HepG2 (cell line): Measurements from ENCODE around the gene KRT15. TPM values are rescaled to one million over a fixed set of nuclear protein-coding genes. Genes with fewer than 3 reads are reported as not detected.

Experiments
- CENPBD1 ChIP-seq: sonication (generic); formaldehyde crosslinking; IDR thresholded peaks from 2 replicates; pipeline ENCODE4 v1.8.0; 2022; ENCODE audit warnings: missing genetic modification reagents, low read depth, mild to moderate bottlenecking, borderline replicate concordance
- ERF ChIP-seq: IDR thresholded peaks from 2 replicates; pipeline ENCODE4 v1.6.1; 2018; ENCODE audit warnings: missing biosample characterization, missing genetic modification reagents
- EZH2 ChIP-seq: conservative IDR thresholded peaks from 2 replicates; pipeline ENCODE4 v1.6.1; 2012; ENCODE audit warnings: mild to moderate bottlenecking, low read depth, low read length, moderate library complexity
- FOSL1 ChIP-seq: sonication (generic); formaldehyde crosslinking; IDR thresholded peaks from 2 replicates; pipeline ENCODE4 v1.9.0; 2021; ENCODE audit warnings: missing genetic modification reagents, borderline replicate concordance
- NPAS2 ChIP-seq: sonication (generic); formaldehyde crosslinking; IDR thresholded peaks from 2 replicates; pipeline ENCODE4 v1.8.0; 2022; ENCODE audit warnings: mild to moderate bottlenecking, missing genetic modification reagents, borderline replicate concordance
- NR2C2 ChIP-seq: sonication (generic); formaldehyde crosslinking; IDR thresholded peaks from 2 replicates; pipeline ENCODE4 v1.4.0; 2020; ENCODE audit warnings: missing genetic modification reagents, mild to moderate bottlenecking, moderate library complexity, borderline replicate concordance
- NR2F2 ChIP-seq: IDR thresholded peaks from 2 replicates; pipeline ENCODE4 v1.6.1; 2012; ENCODE audit warnings: low read depth, inconsistent platforms, borderline replicate concordance
- NRL ChIP-seq: sonication (generic); formaldehyde crosslinking; IDR thresholded peaks from 2 replicates; pipeline ENCODE4 v1.5.0; 2020; ENCODE audit warnings: missing genetic modification reagents, mild to moderate bottlenecking, moderate library complexity, borderline replicate concordance
- SKI ChIP-seq: fragments of 450-650 bp; IDR thresholded peaks from one replicate; pipeline ENCODE4 v1.6.1; 2018; ENCODE audit warnings: mild to moderate bottlenecking; ENCODE audit not compliant: partially characterized antibody
- SNAI1 ChIP-seq: sonication (generic); formaldehyde crosslinking; IDR thresholded peaks from 2 replicates; pipeline ENCODE4 v1.5.0; 2020; ENCODE audit warnings: mild to moderate bottlenecking, missing genetic modification reagents, borderline replicate concordance
- SNAPC5 ChIP-seq: sonication (generic); formaldehyde crosslinking; IDR thresholded peaks from 2 replicates; pipeline ENCODE4 v1.8.1; 2023; ENCODE audit warnings: mild to moderate bottlenecking, missing genetic modification reagents, borderline replicate concordance
- TAF15 ChIP-seq: fragments of 200-400 bp; formaldehyde crosslinking; IDR thresholded peaks from one replicate; pipeline ENCODE4 v1.6.1; 2018; ENCODE audit warnings: mild to moderate bottlenecking, low read depth, low read length; ENCODE audit not compliant: poor library complexity, severe bottlenecking
- ZNF407 ChIP-seq: sonication (generic); formaldehyde crosslinking; IDR thresholded peaks from one replicate; pipeline ENCODE4 v1.5.1; 2020; ENCODE audit warnings: mild to moderate bottlenecking, missing genetic modification reagents; ENCODE audit errors: not compliant biosample characterization
- ZNF614 ChIP-seq: IDR thresholded peaks from 2 replicates; pipeline ENCODE4 v1.6.1; 2018; ENCODE audit warnings: missing biosample characterization, missing genetic modification reagents, inconsistent platforms, borderline replicate concordance
- ZNF619 ChIP-seq: sonication (generic); formaldehyde crosslinking; IDR thresholded peaks from 2 replicates; pipeline ENCODE4 v1.4.0; 2020; ENCODE audit warnings: mild to moderate bottlenecking, missing genetic modification reagents
- ZNF878 ChIP-seq: sonication (generic); formaldehyde crosslinking; IDR thresholded peaks from 2 replicates; pipeline ENCODE4 v1.8.1; 2023; ENCODE audit warnings: mild to moderate bottlenecking, missing genetic modification reagents, moderate library complexity
- ZSCAN21 ChIP-seq: sonication (generic); formaldehyde crosslinking; IDR thresholded peaks from 2 replicates; pipeline ENCODE4 v1.8.0; 2022; ENCODE audit warnings: mild to moderate bottlenecking, missing genetic modification reagents, moderate library complexity, borderline replicate concordance
- ZSCAN29 ChIP-seq: sonication (generic); formaldehyde crosslinking; conservative IDR thresholded peaks from 2 replicates; pipeline ENCODE4 v1.4.0; 2020; ENCODE audit warnings: mild to moderate bottlenecking, missing genetic modification reagents
- polyA plus RNA-seq, 8 experiments: library from polyadenylated mRNA; depleted of rRNA in 3 of 8; stranded (reverse) in 7 of 8; unstranded in 1 of 8; fragments of >200 nt; fragmentation: Illumina TruSeq in 4 of 8; extraction: Trizol in 4 of 8; gene quantifications; 2 replicates each; pipeline versions ENCODE4 v1.2.1 to v1.2.3, GENCODE V29; 2011 to 2016; ENCODE audit warnings: low read depth in 4 of 8, missing spikeins in 1 of 8, mixed read lengths in 1 of 8; ENCODE audit not compliant: insufficient read depth in 1 of 8
- total RNA-seq, 5 experiments: library from RNA; depleted of rRNA; stranded (reverse); fragments of >200 nt; fragmentation: Illumina TruSeq; extraction: Trizol; gene quantifications; 2 replicates each; pipeline ENCODE4 v1.2.3, GENCODE V29; 2016; ENCODE audit warnings: low read depth in 1 of 5
- TF ChIP-seq, protein P1 (sequence below): sonication (generic); formaldehyde crosslinking; IDR thresholded peaks from 2 replicates; pipeline ENCODE4 v1.4.0; 2020; ENCODE audit warnings: mild to moderate bottlenecking, missing genetic modification reagents

The KRT15 gene
- total and polyA plus RNA-seq, 2 of the 13 experiments (the other 11 are each of a cell fraction or from before 2014, with no cell fraction given): 0.46 to 0.63 TPM

DNA sequence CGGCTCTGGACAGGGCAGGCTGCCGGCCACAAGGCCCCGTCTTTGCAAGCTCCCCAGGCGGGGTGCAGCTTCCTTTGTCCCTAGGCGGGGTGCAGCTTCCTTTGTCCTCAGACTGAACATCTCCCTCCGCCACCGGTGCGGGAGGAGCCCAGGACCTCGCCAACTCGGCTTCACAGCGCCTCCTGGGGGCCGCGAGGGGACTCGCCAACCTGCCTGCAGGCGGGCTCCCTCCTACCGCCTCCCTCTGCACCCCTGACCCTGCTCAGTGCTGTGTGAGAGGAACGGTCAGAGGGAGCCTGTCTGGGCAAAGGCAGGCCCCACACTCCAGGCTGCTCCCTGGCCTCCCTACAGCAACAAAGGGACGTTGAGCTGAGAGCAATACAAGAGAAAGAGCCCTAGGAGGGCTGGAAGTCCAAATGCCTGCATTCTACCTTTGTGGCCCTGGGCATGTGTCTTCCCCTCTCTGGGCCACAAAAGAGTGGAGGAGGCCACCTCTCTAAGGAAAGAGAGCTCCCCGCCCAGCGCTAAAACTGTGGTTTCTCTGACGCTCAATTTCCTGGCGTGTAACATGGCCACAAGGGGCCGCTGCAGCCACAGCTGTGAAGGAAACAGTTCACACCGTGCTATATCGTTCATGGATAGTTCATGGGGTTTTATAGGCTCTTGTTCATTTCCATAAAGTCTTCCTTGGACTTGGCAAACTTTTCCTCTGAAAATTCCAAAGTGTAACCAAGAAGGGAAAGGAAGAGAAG is 30.3 kb upstream of the KRT15 start (continued):
- TF ChIP-seq ZNF407 (CRISPR knock-in tag) (peak; percentile 69), TAF15 (no peak), ZNF619 (0 out of 2 replicates have a peak, but pooled peaks have one; percentile 85), ZSCAN29 (CRISPR knock-in tag) (peak; percentile 84), SKI (no peak), ZSCAN21 (CRISPR knock-in tag) (peak; percentile 42; the same call in 1 of the 2 replicates), NR2F2 (peak; percentile 55; the same call in 1 of the 2 replicates), ZNF878 (no peak), SNAPC5 (CRISPR knock-in tag) (0 out of 2 replicates have a peak, but pooled peaks have one; percentile 80), NPAS2 (CRISPR knock-in tag) (no peak), NRL (CRISPR knock-in tag) (peak; percentile 39; the same call in 1 of the 2 replicates), ZNF614 (CRISPR knock-in tag) (peak; percentile 41; the same call in 1 of the 2 replicates), ERF (CRISPR knock-in tag) (peak; percentile 76; the same call in 1 of the 2 replicates), SNAI1 (CRISPR knock-in tag) (no peak), FOSL1 (CRISPR knock-in tag) (no peak), NR2C2 (CRISPR knock-in tag) (peak; percentile 36; the same call in 1 of the 2 replicates), EZH2 (no peak), CENPBD1 (CRISPR knock-in tag) (no peak)
- TF ChIP-seq, protein P1, sequence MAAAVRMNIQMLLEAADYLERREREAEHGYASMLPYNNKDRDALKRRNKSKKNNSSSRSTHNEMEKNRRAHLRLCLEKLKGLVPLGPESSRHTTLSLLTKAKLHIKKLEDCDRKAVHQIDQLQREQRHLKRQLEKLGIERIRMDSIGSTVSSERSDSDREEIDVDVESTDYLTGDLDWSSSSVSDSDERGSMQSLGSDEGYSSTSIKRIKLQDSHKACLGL (CRISPR knock-in tag): peak; percentile 51; the same call in 1 of the 2 replicates
